GM23338 (cell line): ENCODE data around the gene LAMTOR1. TPM values are rescaled to one million over a fixed set of nuclear protein-coding genes. Genes with fewer than 3 reads are reported as not detected.

Experiments
- ATAC-seq: fragments of 200-7000 bp; cut with Tn5 transposase; 3 replicates; pipeline ENCODE4 v1.9.1; 2020
- DNase-seq: peaks from one replicate; pipeline ENCODE4 v3.0.0-alpha.2; 2015; ENCODE audit warnings: low spot score
- H2AFZ ChIP-seq: fragments of 200-600 bp; sonication (generic); 2 replicates; pipeline ENCODE4 v1.8.0; 2016; ENCODE audit warnings: antibody characterized with exemption, mild to moderate bottlenecking, moderate library complexity
- H3F3A ChIP-seq: fragments of 200-600 bp; sonication (generic); replicated peaks from 2 replicates; pipeline ENCODE4 v1.8.0; 2017; ENCODE audit warnings: antibody characterized with exemption, mixed run types, low read depth
- H3K27ac ChIP-seq: fragments of 200-600 bp; sonication (generic); 2 replicates; pipeline ENCODE4 v1.6.1; 2016; ENCODE audit warnings: low read depth
- H3K27me3 ChIP-seq: fragments of 200-600 bp; sonication (generic); 2 replicates; pipeline ENCODE4 v1.8.0; 2016; ENCODE audit warnings: mild to moderate bottlenecking, mixed run types, moderate library complexity; ENCODE audit not compliant: insufficient read depth
- H3K36me3 ChIP-seq: fragments of 200-600 bp; sonication (generic); 2 replicates; pipeline ENCODE4 v1.8.0; 2016; ENCODE audit warnings: mild to moderate bottlenecking; ENCODE audit not compliant: insufficient read depth
- H3K4me1 ChIP-seq: fragments of 200-600 bp; sonication (generic); 2 replicates; pipeline ENCODE4 v1.8.0; 2016; ENCODE audit warnings: mild to moderate bottlenecking, moderate library complexity; ENCODE audit not compliant: insufficient read depth
- H3K4me2 ChIP-seq: fragments of 200-600 bp; sonication (generic); 2 replicates; pipeline ENCODE4 v1.7.1; 2017; ENCODE audit warnings: mixed run types
- H3K4me3 ChIP-seq: fragments of 200-600 bp; sonication (generic); 2 replicates; pipeline ENCODE4 v1.6.1; 2016; ENCODE audit warnings: mixed run types
- H3K79me2 ChIP-seq: fragments of 200-600 bp; sonication (generic); replicated peaks from 2 replicates; pipeline ENCODE4 v1.8.0; 2017; ENCODE audit warnings: mild to moderate bottlenecking; ENCODE audit not compliant: insufficient read depth
- H3K9me2 ChIP-seq: fragments of 200-600 bp; sonication (generic); 2 replicates; pipeline ENCODE4 v1.8.0; 2017; ENCODE audit not compliant: insufficient read depth
- H4K20me1 ChIP-seq: fragments of 200-600 bp; sonication (generic); replicated peaks from 2 replicates; pipeline ENCODE4 v1.8.0; 2017; ENCODE audit warnings: mild to moderate bottlenecking; ENCODE audit not compliant: insufficient read depth
- H3K27ac Mint-ChIP-seq: 2 replicates; pipeline ENCODE4 v1.8.0; 2020; ENCODE audit warnings: inconsistent platforms, mild to moderate bottlenecking, moderate library complexity, mixed read lengths
- H3K27me3 Mint-ChIP-seq: 3 replicates; pipeline ENCODE4 v1.8.0; 2022; ENCODE audit warnings: low read depth, mild to moderate bottlenecking, moderate library complexity, mixed read lengths, inconsistent platforms; ENCODE audit not compliant: insufficient read depth, poor library complexity
- H3K36me3 Mint-ChIP-seq: 3 replicates; pipeline ENCODE4 v1.8.0; 2021; ENCODE audit warnings: low read depth, mild to moderate bottlenecking, inconsistent platforms, moderate library complexity, mixed read lengths
- H3K4me1 Mint-ChIP-seq: 3 replicates; pipeline ENCODE4 v1.8.0; 2020; ENCODE audit warnings: mild to moderate bottlenecking, inconsistent platforms, mixed read lengths
- H3K4me3 Mint-ChIP-seq: 3 replicates; pipeline ENCODE4 v1.8.0; 2021; ENCODE audit warnings: moderate library complexity, mild to moderate bottlenecking, inconsistent platforms, mixed read lengths
- H3K9me3 Mint-ChIP-seq: 3 replicates; pipeline ENCODE4 v1.8.0; 2020; ENCODE audit warnings: moderate library complexity, mild to moderate bottlenecking, inconsistent platforms, mixed read lengths
- CREB1 ChIP-seq: fragments of 250-450 bp; sonication (Bioruptor Pico); IDR thresholded peaks from 2 replicates; pipeline ENCODE4 v1.5.0; 2020; ENCODE audit warnings: low read depth, mild to moderate bottlenecking, moderate library complexity
- CTCF ChIP-seq, 2 experiments: fragments of 200-600 bp in 1 of 2; sonication (generic) in 1 of 2; conservative IDR thresholded peaks; 2 replicates each; pipeline versions ENCODE4 v1.5.1 to v1.6.1; 2016 to 2017; ENCODE audit warnings: antibody characterized with exemption in 2 of 2, low read depth in 2 of 2, mild to moderate bottlenecking in 2 of 2, moderate library complexity in 1 of 2
- ETS1 ChIP-seq: IDR thresholded peaks from 2 replicates; pipeline ENCODE4 v1.6.1; 2016; ENCODE audit warnings: antibody characterized with exemption
- EZH2 ChIP-seq: fragments of 200-600 bp; sonication (generic); IDR thresholded peaks from one replicate; pipeline ENCODE4 v1.8.0; 2017; ENCODE audit warnings: antibody characterized with exemption, mild to moderate bottlenecking, low read depth; ENCODE audit not compliant: unreplicated experiment
- EZH2phosphoT487 ChIP-seq: fragments of 200-600 bp; sonication (generic); IDR thresholded peaks from one replicate; pipeline ENCODE4 v1.8.1; 2018; ENCODE audit warnings: antibody characterized with exemption; ENCODE audit not compliant: unreplicated experiment
- JUNB ChIP-seq: IDR thresholded peaks from one replicate; pipeline ENCODE4 v1.6.1; 2016; ENCODE audit warnings: antibody characterized with exemption; ENCODE audit not compliant: unreplicated experiment
- NANOG ChIP-seq: IDR thresholded peaks from 2 replicates; pipeline ENCODE4 v1.6.1; 2016; ENCODE audit warnings: antibody characterized with exemption, borderline replicate concordance
- POLR2AphosphoS5 ChIP-seq: IDR thresholded peaks from 2 replicates; pipeline ENCODE4 v1.6.1; 2016; ENCODE audit warnings: antibody characterized with exemption, low read depth
- REST ChIP-seq: IDR thresholded peaks from one replicate; pipeline ENCODE4 v1.6.1; 2018; ENCODE audit warnings: antibody characterized with exemption; ENCODE audit not compliant: unreplicated experiment
- STAT1 ChIP-seq: IDR thresholded peaks from one replicate; pipeline ENCODE4 v1.6.1; 2016; ENCODE audit warnings: antibody characterized with exemption; ENCODE audit not compliant: unreplicated experiment
- ZNF114 ChIP-seq: fragments of 250-450 bp; sonication (Bioruptor Pico); IDR thresholded peaks from 2 replicates; pipeline ENCODE4 v1.5.0; 2020; ENCODE audit warnings: mild to moderate bottlenecking, moderate library complexity
- ZNF331 ChIP-seq: fragments of 250-450 bp; sonication (Bioruptor Pico); IDR thresholded peaks from 2 replicates; pipeline ENCODE4 v1.5.0; 2020; ENCODE audit warnings: low read depth, mild to moderate bottlenecking, moderate library complexity
- ZNF462 ChIP-seq: fragments of 250-450 bp; sonication (Bioruptor Pico); IDR thresholded peaks from 2 replicates; pipeline ENCODE4 v1.5.0; 2020; ENCODE audit warnings: mild to moderate bottlenecking, moderate library complexity
- polyA plus RNA-seq: library from polyadenylated mRNA; unstranded; fragments of >200 nt; fragmentation: Nextera tagmentation; extraction: Ambion mirVana; gene quantifications from 2 replicates; pipeline ENCODE4 v1.2.1, GENCODE V29; 2016
- total RNA-seq: library from RNA; depleted of rRNA; stranded (reverse); fragments of >200 nt; shearing (Covaris generic); gene quantifications from 2 replicates; pipeline ENCODE4 v1.2.3, GENCODE V29; 2014

LAMTOR1 gene
- total and polyA plus RNA-seq, 2 experiments from 2014 or later = 112 to 157 TPM

- Mint-ChIP-seq H3K27ac (no peak overlapping the region), H3K9me3 (peaks cover 42% of the 10 kb centered on the region), H3K4me3 (no peak overlapping the region), H3K4me1 (no peaks in the 10 kb centered on the region; the same call in 2 of the 3 replicates), H3K36me3 (peaks cover 18% of the 10 kb centered on the region), H3K27me3 (peaks cover 10% of the 10 kb centered on the region)
- ATAC-seq (no peak), DNase-seq (no peak)
- TF ChIP-seq EZH2 (no peak), REST (no peak), POLR2AphosphoS5 (no peak), STAT1 (no peak), NANOG (no peak), ZNF331 (CRISPR knock-in tag) (no peak), EZH2phosphoT487 (no peak), ETS1 (no peak), JUNB (no peak), ZNF114 (CRISPR knock-in tag) (no peak), CREB1 (no peak), CTCF (conservative IDR thresholded peaks at IDR 0.05; ENCODE audit: low read depth in 2 of 2) (no peak), ZNF462 (CRISPR knock-in tag) (no peak)
- no peaks in the 10 kb centered on the region; the same call in 1 of the 2 replicates for H3K36me3 ChIP-seq
- H3K4me1 ChIP-seq = no peaks in the 10 kb centered on the region
- H2AFZ ChIP-seq = no peak overlapping the region
- no peak overlapping the region for H3K4me3 ChIP-seq
- no peak overlapping the region for H3K4me2 ChIP-seq
- no peaks in the 10 kb centered on the region for H3K27me3 ChIP-seq
- no peaks in the 10 kb centered on the region for H3F3A ChIP-seq
- no peaks in the 10 kb centered on the region for H3K79me2 ChIP-seq
- H4K20me1 ChIP-seq = no peaks in the 10 kb centered on the region
- H3K9me2 ChIP-seq = no peaks in the 10 kb centered on the region
- no peak overlapping the region for H3K27ac ChIP-seq
Observed at GRCh38 chr11:72129381-72129780, 26.3 kb upstream of the LAMTOR1 start.
